Right cardiac atrium (tissue), 5 donors: ENCODE data around the gene LMAN2. TPM values are rescaled to one million over a fixed set of nuclear protein-coding genes. Genes with fewer than 3 reads are reported as not detected.

Experiments
- ATAC-seq, 2 donors: fragments of 200-7000 bp; cut with Tn5 transposase; one replicate each; pipeline versions ENCODE4 v1.8.0 to v1.9.1; 2020; ENCODE audit warnings: moderate library complexity in 2 of 2, mild to moderate bottlenecking in 1 of 2
- DNase-seq, 3 donors: peaks; one replicate each; pipeline ENCODE4 v3.0.0-alpha.2; 2020
- H3K27ac ChIP-seq: one replicate; pipeline ENCODE4 v1.5.1; 2013; ENCODE audit warnings: mild to moderate bottlenecking, low read length, control low read depth, moderate library complexity
- H3K27me3 ChIP-seq: one replicate; pipeline ENCODE4 v1.6.1; 2013; ENCODE audit not compliant: control insufficient read depth, insufficient read depth
- H3K4me1 ChIP-seq: one replicate; pipeline ENCODE4 v1.6.1; 2013; ENCODE audit warnings: low read length; ENCODE audit not compliant: control insufficient read depth, insufficient read depth
- H3K4me3 ChIP-seq: one replicate; pipeline ENCODE4 v1.5.1; 2013; ENCODE audit warnings: low read length, control low read depth
- H3K9me3 ChIP-seq: one replicate; pipeline ENCODE4 v1.6.1; 2013; ENCODE audit warnings: low read length; ENCODE audit not compliant: control insufficient read depth
- WGBS: extraction: QIAGEN DNeasy Blood & Tissue Kit; methylation state at CpG from one replicate; pipeline ENCODE4 v1.1.7; 2013; 5-methylcytosine and 5-hydroxymethylcytosine counted together
- intact Hi-C, 4 donors: fragments of 100-400 bp; cut with DNase I; formaldehyde crosslinking; loops; one replicate each; pipeline versions ENCODE4 v1.11.0 to v1.14.0; 2022 to 2023
- polyA plus RNA-seq: library from polyadenylated mRNA; stranded (reverse); fragments of 200-250 nt; gene quantifications from one replicate; pipeline ENCODE4 v1.2.3, GENCODE V29; 2013
- total RNA-seq, 4 donors: library from RNA; stranded (reverse); fragmentation: NEBNext Ultra II Directional; extraction: Animal tissue kit (Norgen Biotek cat#: 25700); gene quantifications; one replicate each; pipeline ENCODE4 v1.2.1, GENCODE V29; 2021
- donor health status: healthy with polysubstance abuse.
- donor health status: DM: no; HTN: yes; CAD: no.
- donor health status: DM: no; HTN: no; CAD: no.
- donor health status: DM: no; HTN: yes; CAD: no; lungs with severe emphysema.
- donor health status: DM: yes; HTN: yes; CAD: no.

The LMAN2 gene
- total and polyA plus RNA-seq, 5 donors = 59.0 to 109 (median 71.8) TPM

DNA sequence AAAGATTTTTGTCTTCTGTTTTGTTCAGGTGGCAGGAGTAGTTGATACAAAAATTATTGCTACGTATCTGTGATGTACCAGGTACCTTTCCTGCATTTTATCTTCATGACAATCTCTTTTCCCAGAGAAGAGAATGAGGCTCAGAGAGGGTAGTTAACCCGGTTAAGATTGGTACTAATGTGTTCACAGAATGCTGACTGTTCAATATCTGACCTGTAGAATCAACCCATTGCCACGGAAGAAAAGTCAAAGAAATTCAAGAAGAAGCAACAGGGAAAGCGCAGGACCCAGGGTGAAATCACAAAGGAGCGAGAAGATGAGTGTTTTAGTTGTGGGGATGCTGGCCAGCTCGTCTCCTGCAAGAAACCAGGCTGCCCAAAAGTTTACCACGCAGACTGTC is 59.7 kb downstream of the LMAN2 start:
- ATAC-seq = no peak
- Histone ChIP-seq H3K4me1 (peaks cover 6% of the 10 kb centered on the region), H3K27me3 (no peaks in the 10 kb centered on the region), H3K27ac (no peak overlapping the region), H3K4me3 (no peak overlapping the region), H3K9me3 (no peaks in the 10 kb centered on the region)
- no peak for DNase-seq
- intact Hi-C loops = no loop called here
- WGBS = 94% methylated on average over 7 of the region's 7 CpGs

DNA sequence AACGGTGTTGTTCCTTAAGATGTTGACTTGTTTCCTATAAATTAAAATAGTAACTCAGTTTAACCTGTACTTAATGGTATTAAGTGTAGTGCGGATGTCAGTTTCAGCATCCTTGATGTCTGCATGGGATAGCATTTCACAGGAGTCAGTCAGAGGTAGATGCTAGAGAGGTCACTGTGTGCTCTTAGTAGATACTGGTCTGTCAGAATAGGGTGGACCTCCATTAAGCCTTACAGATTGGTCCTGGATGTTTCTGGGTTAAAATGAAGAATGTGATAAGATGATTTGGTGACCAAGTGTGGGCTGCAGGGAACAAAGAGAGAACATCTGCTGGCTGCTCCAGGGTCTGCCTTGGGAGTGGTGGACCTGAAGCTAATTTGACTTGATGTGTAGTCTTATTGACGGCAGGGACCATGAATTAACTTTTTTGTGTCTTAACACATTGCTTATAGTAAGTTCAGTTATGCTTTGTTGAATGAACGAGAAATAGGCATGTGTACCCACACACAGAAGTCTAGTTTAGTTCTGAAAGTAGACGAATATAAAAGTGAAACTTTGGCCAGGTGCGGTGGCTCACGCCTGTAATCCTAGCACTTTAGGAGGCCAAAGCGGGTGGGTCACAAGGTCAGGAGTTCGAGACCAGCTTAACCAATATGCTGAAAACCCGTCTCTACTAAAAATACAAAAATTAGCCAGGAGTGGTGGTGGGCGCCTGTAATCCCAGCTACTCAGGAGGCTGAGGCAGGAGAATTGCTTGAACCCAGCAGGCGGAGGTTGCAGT is 60.5 kb downstream of the LMAN2 start:
- no peaks in the 10 kb centered on the region for H3K27me3 ChIP-seq
- H3K4me1 ChIP-seq = peaks cover 1% of the 10 kb centered on the region
- H3K27ac ChIP-seq = no peak overlapping the region
- no peak overlapping the region for H3K4me3 ChIP-seq
- intact Hi-C loops = no loop called here
- WGBS = 96% methylated on average over 12 of the region's 12 CpGs
- H3K9me3 ChIP-seq = no peaks in the 10 kb centered on the region
- DNase-seq (no peak), ATAC-seq (no peak)

DNA sequence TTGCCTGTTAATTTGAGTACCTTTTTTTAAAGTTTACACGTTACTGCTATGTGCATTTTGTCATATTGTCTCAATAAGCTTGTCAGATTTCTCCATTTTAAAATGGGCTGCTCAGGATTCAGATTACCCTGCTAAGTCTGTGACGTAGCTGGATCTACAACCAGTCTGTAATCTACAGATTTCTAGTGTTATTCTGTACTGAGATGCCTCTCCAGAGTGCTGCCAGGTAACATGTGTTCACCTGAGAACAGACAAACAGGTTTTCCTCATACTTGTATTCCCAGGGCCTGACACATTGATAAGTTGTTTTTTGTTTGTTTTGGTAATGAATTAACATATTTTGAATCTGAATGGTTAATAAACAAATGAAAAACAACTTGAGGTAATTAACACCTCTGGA is 63.3 kb downstream of the LMAN2 start:
- intact Hi-C loops = no loop called here
- DNase-seq (no peak), ATAC-seq (no peak)
- WGBS = 90% methylated on average over 2 of the region's 2 CpGs
- Histone ChIP-seq H3K4me3 (no peak overlapping the region), H3K27ac (no peak overlapping the region), H3K27me3 (no peaks in the 10 kb centered on the region), H3K4me1 (no peaks in the 10 kb centered on the region), H3K9me3 (no peaks in the 10 kb centered on the region)

Other genes starting within 250 kb of the LMAN2 start
- 10 to 100 TPM; 44.1 to 55.5 (median 50.6) TPM for gene NSD1, start 217.9 kb downstream of the LMAN2 start, total RNA-seq
- gene NSD1, start 217.9 kb downstream of the LMAN2 start, polyA plus RNA-seq = 10.0 TPM
- gene RAB24, start 47.9 kb downstream of the LMAN2 start, total RNA-seq = 10 to 100 TPM; 15.0 to 23.8 (median 20.6) TPM
- 28.6 TPM for gene RAB24, start 47.9 kb downstream of the LMAN2 start, polyA plus RNA-seq
- 10 to 100 TPM; 40.4 to 55.7 (median 46.0) TPM for gene PRELID1, start 47.9 kb downstream of the LMAN2 start, total RNA-seq
- 43.3 TPM for gene PRELID1, start 47.9 kb downstream of the LMAN2 start, polyA plus RNA-seq
- gene MXD3, start 39.8 kb downstream of the LMAN2 start, total RNA-seq = 1 to 10 TPM; 2.4 to 3.6 (median 2.6) TPM
- 1.7 TPM for gene MXD3, start 39.8 kb downstream of the LMAN2 start, polyA plus RNA-seq
- gene RGS14, start 6.3 kb upstream of the LMAN2 start, total RNA-seq = 1 to 10 TPM; 3.8 to 5.1 (median 4.2) TPM
- gene RGS14, start 6.3 kb upstream of the LMAN2 start, polyA plus RNA-seq = 4.6 TPM
- not detected for gene SLC34A1, start 32.8 kb upstream of the LMAN2 start, total RNA-seq
- not detected for gene SLC34A1, start 32.8 kb upstream of the LMAN2 start, polyA plus RNA-seq
- gene PFN3, start 49.0 kb upstream of the LMAN2 start, total RNA-seq = not detected
- gene PFN3, start 49.0 kb upstream of the LMAN2 start, polyA plus RNA-seq = not detected
- under 1 TPM; 0.17 to 0.34 (median 0.26) TPM for gene F12, start 57.9 kb upstream of the LMAN2 start, total RNA-seq
- 0.27 TPM for gene F12, start 57.9 kb upstream of the LMAN2 start, polyA plus RNA-seq
- gene GRK6, start 75.0 kb upstream of the LMAN2 start, total RNA-seq = 10 to 100 TPM; 13.2 to 16.9 (median 15.5) TPM
- 7.4 TPM for gene GRK6, start 75.0 kb upstream of the LMAN2 start, polyA plus RNA-seq
- gene PRR7, start 95.1 kb upstream of the LMAN2 start, total RNA-seq = under 1 TPM in 3 of 4 donors, not detected in 1; 0.33 to 0.45 (median 0.35) TPM
- gene PRR7, start 95.1 kb upstream of the LMAN2 start, polyA plus RNA-seq = 0.27 TPM
- 10 to 100 TPM; 15.3 to 44.8 (median 25.3) TPM for gene DBN1, start 122.0 kb upstream of the LMAN2 start, total RNA-seq
- 17.7 TPM for gene DBN1, start 122.0 kb upstream of the LMAN2 start, polyA plus RNA-seq
- gene PDLIM7, start 145.9 kb upstream of the LMAN2 start, total RNA-seq = 10 to 100 TPM; 35.0 to 71.5 (median 47.0) TPM
- 61.9 TPM for gene PDLIM7, start 145.9 kb upstream of the LMAN2 start, polyA plus RNA-seq
- 1 to 10 TPM; 3.1 to 4.5 (median 3.9) TPM for gene DOK3, start 158.2 kb upstream of the LMAN2 start, total RNA-seq
- gene DOK3, start 158.2 kb upstream of the LMAN2 start, polyA plus RNA-seq = 1.4 TPM
- 10 to 100 TPM; 36.0 to 43.5 (median 40.3) TPM for gene DDX41, start 165.3 kb upstream of the LMAN2 start, total RNA-seq
- 30.5 TPM for gene DDX41, start 165.3 kb upstream of the LMAN2 start, polyA plus RNA-seq
- 10 to 100 TPM; 24.9 to 34.2 (median 27.7) TPM for gene FAM193B, start 202.9 kb upstream of the LMAN2 start, total RNA-seq
- 41.8 TPM for gene FAM193B, start 202.9 kb upstream of the LMAN2 start, polyA plus RNA-seq
- gene TMED9, start 240.5 kb upstream of the LMAN2 start, total RNA-seq = 100 to 1,000 TPM in 1 of 4 donors, 10 to 100 TPM in 3; 64.4 to 102 (median 74.0) TPM
- gene TMED9, start 240.5 kb upstream of the LMAN2 start, polyA plus RNA-seq = 84.6 TPM
- gene B4GALT7, start 248.5 kb upstream of the LMAN2 start, total RNA-seq = 10 to 100 TPM; 15.8 to 24.1 (median 20.7) TPM
- 24.1 TPM for gene B4GALT7, start 248.5 kb upstream of the LMAN2 start, polyA plus RNA-seq